Pancreas (tissue), 10 donors: ENCODE data around the gene DLD. TPM values are rescaled to one million over a fixed set of nuclear protein-coding genes. Genes with fewer than 3 reads are reported as not detected.
A peak's percentile ranks its signal among the peaks of the same experiment; 100 is the strongest.
"Not testable (repeated sequence)": the region's sequence is repeated elsewhere in the genome, so short reads cannot be mapped to it uniquely, and the experiment has no call there.

Source experiments
- ATAC-seq, 4 donors: fragments of 200-7000 bp; cut with Tn5 transposase; one replicate each; pipeline versions ENCODE4 v1.8.0 to v1.9.1; 2020; ENCODE audit warnings: mild to moderate bottlenecking in 4 of 4, moderate library complexity in 4 of 4
- DNase-seq, 6 donors: peaks; one replicate each; pipeline ENCODE4 v3.0.0-alpha.2; 2020
- FAIRE-seq: peaks from 2 replicates; lab custom pipeline; 2012; peaks lifted over from hg19 to GRCh38; lab: Jason Lieb, UNC
- H3K27ac ChIP-seq, 4 donors: fragments of 200-600 bp; sonication (generic); 1 replicate in 3 of 4; 2 replicates in 1 of 4; pipeline versions ENCODE4 v1.5.0 to v1.8.0; 2020
- H3K27me3 ChIP-seq, 4 donors: fragments of 200-600 bp; one replicate each; pipeline ENCODE4 v1.8.0; 2021
- H3K36me3 ChIP-seq, 3 donors: fragments of 200-600 bp; sonication (generic) in 1 of 3; one replicate each; pipeline versions ENCODE4 v1.5.0 to v1.8.0; 2020 to 2021
- H3K4me1 ChIP-seq, 3 donors: fragments of 200-600 bp; one replicate each; pipeline ENCODE4 v1.8.0; 2021
- H3K4me3 ChIP-seq, 4 donors: fragments of 200-600 bp; sonication (generic) in 2 of 4; one replicate each; pipeline versions ENCODE4 v1.5.0 to v1.8.0; 2020 to 2021
- H3K9me3 ChIP-seq, 4 donors: fragments of 200-600 bp; one replicate each; pipeline ENCODE4 v1.8.0; 2021
- CTCF ChIP-seq, 4 donors: fragments of 200-600 bp; sonication (generic) in 3 of 4; IDR thresholded peaks; one replicate each; pipeline versions ENCODE4 v1.5.0 to v1.8.0; 2021; ENCODE audit warnings: antibody characterized with exemption in 4 of 4
- WGBS, 2 donors: extraction: QIAGEN DNeasy Blood & Tissue Kit; methylation state at CpG; one replicate each; pipeline ENCODE4 v1.1.7; 2013; 5-methylcytosine and 5-hydroxymethylcytosine counted together
- intact Hi-C, 3 donors: fragments of 100-400 bp; cut with DNase I; formaldehyde crosslinking; loops; one replicate each; pipeline versions ENCODE4 v1.11.1 to v1.14.2; 2022
- polyA plus RNA-seq, 2 donors: library from polyadenylated mRNA; stranded (reverse); fragments of 200-250 nt; gene quantifications; one replicate each; pipeline ENCODE4 v1.2.3, GENCODE V29; 2013
- total RNA-seq, 6 donors: library from RNA; stranded (reverse); fragmentation: NEBNext Ultra II Directional in 4 of 6; extraction: Animal tissue kit (Norgen Biotek cat#: 25700) in 4 of 6; gene quantifications; one replicate each; pipeline versions ENCODE4 v1.2.1 to v1.2.4, GENCODE V29; 2021 to 2023
- donor health status: healthy with polysubstance abuse.
- donor health status: DM: no; HTN: no; CAD: no; lungs with moderate emphysema.
- donor health status: DM: no; HTN: no; CAD: no.
- donor health status: control.
- donor health status: control.
- donor health status: Bipolar disorder and iron deficiency.
- donor health status: DM: yes; HTN: yes; CAD: no.
- donor health status: DM: no; HTN: no; CAD: no.
- donor health status: DM: no; HTN: no; CAD: no.
- donor health status: DM: yes; HTN: yes; CAD: no.

The DLD gene
- total and polyA plus RNA-seq, 8 donors = 8.2 to 43.0 (median 34.1) TPM

DNA sequence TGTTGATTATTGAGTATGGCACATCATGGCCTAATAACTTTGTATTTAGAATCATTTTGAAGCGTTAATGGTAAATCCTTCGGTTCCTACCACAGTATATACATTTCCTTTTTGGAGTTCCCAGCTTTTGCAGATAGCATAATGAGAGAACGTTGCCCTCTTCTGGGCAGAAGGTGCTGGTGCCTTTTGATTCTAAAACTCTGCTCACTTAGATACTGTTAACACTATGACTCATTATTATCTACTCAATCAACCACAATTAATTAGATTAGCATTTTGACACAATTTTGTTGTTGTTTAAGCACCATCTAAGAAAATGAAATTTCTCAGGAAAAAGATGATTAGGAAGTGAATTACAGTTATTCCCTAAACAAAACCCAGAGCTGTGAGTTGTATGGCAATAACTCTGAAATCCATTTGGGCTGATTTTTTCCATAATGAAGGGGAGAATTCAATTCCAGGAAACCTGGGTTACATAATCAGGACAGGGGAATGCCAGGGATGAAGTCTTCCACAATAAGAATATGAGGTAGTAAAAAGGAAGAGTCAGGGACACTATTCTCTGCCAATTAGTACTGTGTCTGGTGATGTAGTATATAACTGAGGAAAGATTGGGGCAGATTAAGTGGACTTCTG, 11.5 kb upstream of the DLD start:
- WGBS, 2 donors = 0 to 1% methylated on average over 3 of the region's 3 CpGs
- no peak overlapping the region for H3K4me3 ChIP-seq
- H3K9me3 ChIP-seq = no peaks in the 10 kb centered on the region
- peak; percentile 43 to 74 (median 64) for TF ChIP-seq CTCF (IDR thresholded peaks at IDR 0.05)
- peak in 1 of 6 donors; percentile 54 for DNase-seq
- no peak overlapping the region for H3K27ac ChIP-seq
- H3K36me3 ChIP-seq = no peaks in the 10 kb centered on the region
- no peaks in the 10 kb centered on the region for H3K4me1 ChIP-seq
- no peaks in the 10 kb centered on the region for H3K27me3 ChIP-seq
- intact Hi-C loops = loop anchor here in 1 of 3 donors (10.0 kb wide), 1 partner anchor 415 kb away; no protein-coding TSS in a partner anchor
- ATAC-seq = peak; percentile 79 to 92 (median 91)
- peak; percentile 92 for FAIRE-seq

DNA sequence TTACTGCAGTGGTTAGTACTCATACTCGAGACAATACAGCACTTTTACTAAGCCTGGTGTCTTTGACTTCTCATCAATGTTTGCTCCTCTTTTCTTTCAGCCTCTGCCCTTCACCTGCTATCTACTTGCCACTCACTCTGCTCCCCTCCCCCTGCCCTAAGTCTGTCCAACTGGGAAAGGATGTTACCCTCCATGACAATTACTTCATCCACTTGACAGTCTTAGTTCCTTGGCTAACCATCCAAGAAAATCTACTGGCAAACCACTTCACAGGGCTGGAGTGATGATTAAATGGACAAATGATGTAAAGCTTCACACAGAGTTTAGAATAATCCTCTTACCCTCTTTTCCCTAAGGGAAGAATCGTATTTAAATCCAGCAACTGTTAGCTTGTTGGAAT, 8.2 kb upstream of the DLD start:
- no peak for ATAC-seq
- H3K9me3 ChIP-seq = no peaks in the 10 kb centered on the region
- intact Hi-C loops = no loop called here
- FAIRE-seq = no peak
- DNase-seq = no peak
- H3K27me3 ChIP-seq = no peaks in the 10 kb centered on the region
- 53 to 70% methylated on average over 2 of the region's 2 CpGs for WGBS, 2 donors
- no peaks in the 10 kb centered on the region for H3K4me1 ChIP-seq
- H3K36me3 ChIP-seq = no peaks in the 10 kb centered on the region
- no peak for TF ChIP-seq CTCF (IDR thresholded peaks at IDR 0.05)
- no peak overlapping the region for H3K27ac ChIP-seq
- no peak overlapping the region for H3K4me3 ChIP-seq

DNA sequence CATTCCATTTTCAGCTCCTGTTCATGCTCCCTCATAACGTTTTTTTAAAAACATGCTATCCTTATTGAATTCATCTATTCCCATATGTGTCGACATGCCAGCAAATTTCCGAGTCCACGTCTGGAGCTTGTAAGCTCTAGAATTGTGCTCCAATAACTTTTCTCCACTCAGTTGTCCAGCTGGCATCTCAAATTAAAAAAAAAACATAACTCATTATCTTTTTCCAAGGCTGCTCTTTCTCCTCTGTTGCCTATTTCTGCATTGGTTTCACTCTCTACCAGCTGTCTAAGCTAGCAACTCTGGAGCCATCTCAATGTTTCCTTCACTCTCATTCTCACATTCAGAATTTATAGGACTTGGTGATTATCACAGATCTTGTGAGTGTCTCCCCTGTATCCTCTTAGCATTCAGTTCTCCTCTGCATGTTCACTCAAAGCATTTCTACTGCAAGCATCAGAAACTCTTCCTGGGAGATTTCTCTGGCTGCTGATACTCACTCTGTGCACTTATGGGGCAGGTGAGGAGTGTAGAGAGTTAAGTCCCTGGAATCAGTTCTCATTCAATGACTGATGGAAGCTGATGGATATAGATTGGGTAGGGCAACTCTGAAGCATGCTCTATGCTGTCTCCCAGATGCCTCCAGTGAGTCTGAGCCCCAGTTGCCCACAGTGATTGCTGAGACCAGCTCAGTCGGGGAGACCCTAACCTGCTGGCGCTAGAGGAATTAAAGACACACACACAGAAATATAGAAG, 6.7 kb upstream of the DLD start:
- intact Hi-C loops = no loop called here
- WGBS, 2 donors = 69 to 74% methylated on average over 6 of the region's 6 CpGs
- no peak for FAIRE-seq

DNA sequence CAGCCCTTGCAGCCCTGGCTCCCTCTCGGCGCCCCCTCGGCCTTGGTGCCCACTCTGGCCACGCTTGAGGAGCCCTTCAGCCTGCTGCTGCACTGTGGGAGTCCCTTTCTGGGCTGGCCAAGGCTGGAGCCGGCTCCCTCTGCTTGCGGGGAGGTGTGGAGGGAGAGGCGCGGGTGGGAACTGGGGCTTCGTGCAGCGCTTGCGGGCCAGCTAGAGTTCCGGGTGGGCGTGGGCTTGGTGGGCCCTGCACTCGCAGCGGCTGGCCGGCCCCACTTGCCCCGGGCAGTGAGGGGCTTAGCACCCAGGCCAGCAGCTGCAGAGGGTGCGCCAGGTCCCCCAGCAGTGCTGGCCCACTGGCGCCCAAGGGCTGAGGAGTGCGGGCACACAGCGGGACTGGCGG, 3.2 kb upstream of the DLD start:
- WGBS, 2 donors = 90 to 96% methylated on average over 22 of the region's 22 CpGs
- H3K4me1 ChIP-seq, H3K4me3 ChIP-seq, intact Hi-C loops, ATAC-seq, H3K9me3 ChIP-seq, H3K27ac ChIP-seq, FAIRE-seq, H3K36me3 ChIP-seq, H3K27me3 ChIP-seq: not testable (repeated sequence)
- peak in 1 of 6 donors; percentile 59 for DNase-seq

More for the DNA sequence above, 6.7 kb upstream of the DLD start:
- H3K4me3 ChIP-seq = no peak overlapping the region
- no peak overlapping the region for H3K27ac ChIP-seq
- no peak for DNase-seq
- no peak for TF ChIP-seq CTCF (IDR thresholded peaks at IDR 0.05)
- H3K4me1 ChIP-seq = no peaks in the 10 kb centered on the region
- no peak for ATAC-seq
- no peaks in the 10 kb centered on the region for H3K9me3 ChIP-seq
- no peaks in the 10 kb centered on the region for H3K27me3 ChIP-seq
- no peaks in the 10 kb centered on the region for H3K36me3 ChIP-seq

DNA sequence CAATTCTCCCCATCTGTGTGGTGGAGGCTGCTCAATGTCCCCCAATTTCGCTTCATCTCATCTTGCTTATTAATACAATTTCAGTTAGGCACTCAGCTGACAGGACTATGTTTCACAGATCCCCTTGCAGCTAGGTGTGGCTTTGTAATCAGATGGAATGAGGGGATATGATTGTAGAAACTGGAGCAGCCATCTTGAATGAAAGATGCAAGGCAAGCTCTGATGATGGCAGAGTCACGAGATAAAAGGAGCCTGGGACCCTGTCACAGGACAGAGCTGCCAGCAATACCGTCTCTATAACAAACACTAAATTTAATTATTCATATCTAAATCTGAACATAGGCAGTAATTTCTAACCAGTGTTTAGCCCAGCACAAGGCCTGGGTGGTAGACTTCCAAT, 991 bp upstream of the DLD start:
- Histone ChIP-seq H3K36me3 (no peaks in the 10 kb centered on the region), H3K4me3 (no peak overlapping the region), H3K27ac (no peak overlapping the region), H3K4me1 (peaks cover 0 to 19% (median 16%) of the 10 kb centered on the region in 3 donors), H3K9me3 (no peaks in the 10 kb centered on the region), H3K27me3 (no peaks in the 10 kb centered on the region)
- intact Hi-C loops = no loop called here
- WGBS, 2 donors = 66 to 77% methylated on average over 3 of the region's 3 CpGs
- ATAC-seq (no peak), DNase-seq (no peak), FAIRE-seq (no peak)
- no peak for TF ChIP-seq CTCF (IDR thresholded peaks at IDR 0.05)
